HG02759 (cell line): ENCODE data around the gene ZNF556.
"Not testable (repeated sequence)": the region's sequence is repeated elsewhere in the genome, so short reads cannot be mapped to it uniquely, and the experiment has no call there.

Source experiments
- ATAC-seq: cut with Tn5 transposase; IDR thresholded peaks from one replicate; pipeline ENCODE4 v1.9.1; 2021; ENCODE audit warnings: mild to moderate bottlenecking, moderate library complexity; ENCODE audit not compliant: unreplicated experiment

ZNF556 gene

DNA sequence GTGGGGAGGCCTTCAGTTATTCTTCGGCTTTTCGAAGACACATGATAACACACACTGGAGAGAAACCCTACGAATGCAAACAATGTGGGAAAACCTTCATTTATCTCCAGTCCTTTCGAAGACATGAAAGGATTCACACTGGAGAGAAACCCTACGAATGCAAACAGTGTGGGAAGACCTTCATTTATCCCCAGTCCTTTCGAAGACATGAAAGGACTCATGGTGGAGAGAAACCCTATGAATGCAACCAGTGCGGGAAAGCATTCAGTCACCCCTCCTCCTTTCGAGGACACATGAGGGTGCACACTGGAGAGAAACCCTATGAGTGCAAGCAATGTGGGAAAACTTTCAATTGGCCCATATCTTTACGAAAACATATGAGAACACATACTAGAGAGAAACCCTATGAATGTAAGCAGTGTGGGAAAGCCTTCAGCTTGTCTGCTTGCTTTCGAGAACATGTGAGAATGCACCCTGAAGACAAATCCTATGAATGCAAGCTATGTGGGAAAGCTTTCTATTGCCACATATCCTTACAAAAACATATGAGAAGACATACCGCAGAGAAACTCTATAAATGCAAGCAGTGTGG, 14.0 kb upstream of the ZNF556 start:
- no peak for ATAC-seq

DNA sequence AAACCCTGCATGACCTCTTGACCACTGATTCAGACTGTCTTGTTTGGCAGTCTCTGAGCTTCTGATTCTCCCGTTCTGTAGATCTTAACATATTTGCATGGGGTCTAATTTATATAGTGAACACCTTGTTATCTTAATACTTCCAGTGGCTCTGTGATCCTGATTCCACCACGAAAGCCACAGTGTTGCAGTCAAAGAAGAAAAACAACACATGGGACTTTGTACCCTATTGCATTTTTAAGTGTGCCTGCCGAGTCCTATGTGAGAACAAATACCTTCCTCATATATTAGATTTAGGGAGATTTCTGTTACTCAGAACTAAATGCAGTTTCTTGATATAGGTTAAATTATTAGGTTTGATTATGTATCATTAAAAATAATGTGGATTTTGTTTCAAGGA, 12.3 kb upstream of the ZNF556 start:
- ATAC-seq, result no peak

DNA sequence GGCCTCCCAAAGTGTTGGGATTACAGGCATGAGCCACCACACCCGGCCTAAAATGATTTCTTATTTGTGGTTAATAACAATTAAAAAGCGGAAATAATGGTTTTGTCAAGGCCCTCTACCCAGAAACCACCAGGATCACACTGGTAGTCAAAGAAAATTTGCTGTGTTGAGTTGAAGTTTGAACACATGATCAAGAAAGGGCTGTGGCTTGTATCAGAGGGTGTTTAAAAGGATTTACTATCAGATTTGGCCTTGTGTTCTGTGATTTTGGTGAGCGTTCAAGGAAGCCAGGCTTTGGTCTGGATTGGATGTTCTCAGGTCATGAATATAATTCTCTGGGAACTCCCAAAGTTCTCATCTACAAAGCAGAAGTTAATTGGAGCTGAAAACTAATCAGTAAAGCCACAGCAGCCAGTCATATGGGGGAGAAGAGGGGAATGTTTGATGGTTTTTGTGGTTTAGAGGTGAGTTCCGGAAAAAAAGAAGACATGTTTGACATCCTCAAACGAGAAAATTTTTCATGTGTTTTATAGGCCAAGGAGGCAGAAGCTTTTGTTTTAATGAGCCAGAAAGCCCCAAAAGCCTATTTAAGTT, 10.6 kb upstream of the ZNF556 start:
- ATAC-seq, result no peak

DNA sequence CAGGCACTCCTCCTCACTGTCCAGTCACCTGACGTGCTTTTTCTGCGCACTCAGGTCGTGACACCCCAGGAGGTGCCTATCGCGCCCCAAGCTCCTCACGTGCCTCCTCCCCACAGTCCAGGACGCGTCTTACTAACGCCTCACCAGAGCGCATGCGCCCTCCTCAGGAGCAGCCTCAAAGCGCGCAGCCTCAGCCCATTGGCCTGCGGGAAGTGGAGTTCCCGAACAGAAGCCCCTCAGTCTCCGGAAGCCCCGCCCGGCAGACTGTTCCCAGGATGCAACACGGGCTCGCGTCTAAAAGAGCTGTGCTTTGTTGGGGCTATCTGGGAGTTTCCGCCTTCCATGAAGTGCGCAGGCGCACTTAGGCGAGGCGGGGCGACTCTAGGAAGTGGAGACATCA, 8.3 kb upstream of the ZNF556 start:
- ATAC-seq, result no peak

DNA sequence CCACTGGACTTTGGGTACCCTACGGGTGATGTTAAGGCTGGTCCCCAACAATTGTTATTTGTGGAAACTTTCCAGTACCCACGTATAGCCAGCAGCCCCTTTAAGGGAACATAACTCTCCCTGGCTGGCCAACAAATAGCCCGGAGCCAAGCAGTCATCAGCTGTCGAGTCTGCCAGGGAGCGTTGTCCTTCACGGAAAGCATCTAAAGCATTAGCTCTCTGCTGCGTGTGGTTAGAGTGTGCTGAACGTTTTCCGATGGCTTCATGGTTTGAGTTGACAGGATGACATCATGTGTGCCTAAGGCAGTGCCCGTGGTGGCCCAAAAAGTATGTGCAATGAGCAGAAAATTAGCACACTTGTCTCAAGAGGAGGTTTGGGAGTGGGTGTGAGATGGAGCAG, 3.3 kb upstream of the ZNF556 start:
- no peak for ATAC-seq

DNA sequence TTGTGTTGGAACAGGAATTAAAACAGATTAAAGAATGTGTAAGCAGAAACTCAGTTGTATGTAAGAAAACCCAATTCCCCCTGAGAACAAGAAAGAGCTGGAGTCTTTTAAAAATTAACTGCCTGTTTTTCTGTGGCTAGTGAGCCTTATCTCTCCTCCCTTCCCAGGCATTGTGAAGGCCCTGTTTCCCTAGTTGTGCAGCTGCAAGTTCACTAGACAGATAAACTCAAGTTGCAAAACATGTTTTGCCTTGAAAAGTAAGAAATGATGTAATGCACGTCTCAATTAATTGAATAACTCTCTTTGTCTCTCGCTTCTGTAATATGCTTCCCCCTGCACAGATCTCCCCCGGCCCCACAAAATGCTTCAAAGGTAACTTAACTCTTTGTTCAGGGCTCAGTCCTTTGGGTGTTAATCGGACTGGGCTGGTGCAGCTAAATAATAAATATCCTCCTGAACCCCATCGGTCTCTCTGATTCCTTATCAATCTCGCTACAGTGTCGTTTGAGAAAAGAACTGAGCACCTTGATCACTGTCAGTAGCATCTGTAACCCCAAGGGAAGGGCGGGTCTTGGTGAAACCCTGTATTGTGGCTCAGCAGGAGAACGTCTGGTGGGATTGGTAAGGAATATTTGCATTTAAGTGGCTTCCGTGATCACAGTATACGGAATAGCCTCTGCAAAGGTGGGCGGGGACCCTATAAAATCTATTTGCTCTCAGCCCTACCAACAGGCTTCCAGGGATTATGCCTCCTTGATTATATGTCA, 1.6 kb upstream of the ZNF556 start:
- ATAC-seq, result no peak

DNA sequence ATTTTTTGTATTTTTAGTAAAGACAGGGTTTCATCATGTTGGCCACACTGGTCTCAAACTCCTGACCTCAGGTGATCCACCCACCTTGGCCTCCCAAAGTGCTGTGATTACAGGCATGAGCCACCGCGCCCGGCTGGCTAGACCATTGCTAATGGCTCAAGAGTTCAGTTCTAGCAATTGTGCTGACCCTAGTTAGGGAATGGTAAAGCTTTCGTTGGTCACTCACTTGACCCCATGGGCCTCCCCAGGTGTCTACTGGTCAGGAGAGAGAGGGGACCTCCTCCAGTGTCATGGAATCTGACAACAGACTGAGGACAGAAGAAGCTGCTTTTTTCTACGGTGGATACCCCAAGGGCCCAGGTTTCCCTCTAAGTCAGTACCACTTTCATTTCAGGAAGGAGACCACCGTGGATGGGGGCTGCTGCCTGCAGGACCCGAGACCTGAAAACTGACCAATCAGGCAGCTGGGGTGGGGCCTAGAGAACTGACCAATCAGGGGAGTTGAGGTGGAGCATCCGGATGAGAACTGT, 575 bp upstream of the ZNF556 start:
- no peak for ATAC-seq

DNA sequence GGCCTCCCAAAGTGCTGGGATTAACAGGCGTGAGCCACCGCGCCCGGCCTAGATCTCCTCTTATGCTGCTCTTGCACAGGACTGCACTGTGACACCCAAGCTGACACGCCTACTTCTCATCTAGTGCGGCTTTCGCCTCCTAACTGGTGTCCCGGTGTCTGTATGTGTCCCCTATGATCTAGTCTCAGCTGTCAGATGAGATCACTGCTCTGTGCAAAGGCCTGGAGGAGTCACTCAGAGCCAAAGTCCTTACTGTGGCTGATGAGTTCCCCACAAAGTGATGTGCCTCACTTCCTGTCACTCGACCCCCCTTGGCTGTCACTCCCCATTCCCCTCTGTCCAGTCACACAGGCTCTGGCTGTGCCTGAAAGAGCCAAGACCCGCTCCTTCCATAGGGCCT, 2.5 kb downstream of the ZNF556 start:
- no peak for ATAC-seq

DNA sequence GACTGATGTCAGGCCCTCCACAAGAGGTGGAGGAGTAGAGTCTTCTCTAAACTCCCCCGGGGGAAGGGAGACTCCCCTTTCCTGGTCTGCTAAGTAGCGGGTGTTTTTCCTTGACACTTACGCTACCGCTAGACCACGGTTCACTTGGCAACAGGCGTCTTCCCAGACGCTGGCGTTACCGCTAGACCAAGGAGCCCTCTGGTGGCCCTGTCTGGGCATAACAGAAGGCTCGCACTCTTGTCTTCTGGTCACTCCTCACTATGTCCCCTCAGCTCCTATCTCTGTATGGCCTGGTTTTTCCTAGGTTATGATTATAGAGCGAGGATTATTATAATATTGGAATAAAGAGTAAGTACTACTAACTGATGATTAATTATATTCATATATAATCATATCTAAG, 5.0 kb downstream of the ZNF556 start:
- not testable (repeated sequence) for ATAC-seq

DNA sequence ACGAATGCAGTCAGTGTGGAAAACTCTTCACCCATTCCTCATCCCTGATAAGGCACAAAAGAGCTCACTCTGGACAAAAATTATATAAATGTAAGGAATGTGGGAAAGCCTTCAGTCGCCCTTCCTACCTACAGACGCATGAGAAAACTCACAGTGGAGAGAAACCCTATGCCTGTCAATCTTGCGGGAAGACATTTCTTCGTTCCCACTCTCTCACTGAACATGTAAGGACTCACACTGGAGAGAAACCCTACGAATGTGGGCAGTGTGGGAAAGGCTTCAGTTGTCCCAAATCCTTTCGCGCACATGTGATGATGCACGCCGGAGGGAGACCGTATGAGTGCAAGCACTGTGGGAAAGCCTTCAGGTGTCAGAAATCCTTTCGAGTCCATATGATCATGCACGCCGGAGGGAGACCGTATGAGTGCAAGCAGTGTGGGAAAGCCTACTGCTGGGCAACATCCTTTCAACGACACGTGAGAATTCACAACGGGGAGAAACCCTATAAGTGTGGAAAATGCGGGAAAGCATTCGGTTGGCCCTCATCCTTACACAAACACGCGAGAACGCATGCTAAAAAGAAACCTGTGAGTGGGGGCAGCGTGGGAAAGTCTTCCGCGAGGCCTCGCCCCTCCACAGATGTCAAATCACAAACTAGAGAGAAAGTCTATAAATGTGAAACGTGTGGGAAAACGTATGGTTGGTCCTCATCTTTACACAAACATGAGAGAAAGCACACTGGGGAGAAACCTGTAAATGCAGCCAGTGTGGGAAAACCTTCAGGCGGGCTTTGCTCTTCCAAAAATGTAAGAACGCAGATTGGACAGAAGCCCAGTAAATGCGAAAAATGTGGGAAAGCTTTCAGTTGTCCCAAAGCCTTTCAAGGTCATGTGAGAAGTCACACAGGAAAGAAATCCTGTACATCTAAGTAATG, 10.5 kb downstream of the ZNF556 start:
- no peak for ATAC-seq

DNA sequence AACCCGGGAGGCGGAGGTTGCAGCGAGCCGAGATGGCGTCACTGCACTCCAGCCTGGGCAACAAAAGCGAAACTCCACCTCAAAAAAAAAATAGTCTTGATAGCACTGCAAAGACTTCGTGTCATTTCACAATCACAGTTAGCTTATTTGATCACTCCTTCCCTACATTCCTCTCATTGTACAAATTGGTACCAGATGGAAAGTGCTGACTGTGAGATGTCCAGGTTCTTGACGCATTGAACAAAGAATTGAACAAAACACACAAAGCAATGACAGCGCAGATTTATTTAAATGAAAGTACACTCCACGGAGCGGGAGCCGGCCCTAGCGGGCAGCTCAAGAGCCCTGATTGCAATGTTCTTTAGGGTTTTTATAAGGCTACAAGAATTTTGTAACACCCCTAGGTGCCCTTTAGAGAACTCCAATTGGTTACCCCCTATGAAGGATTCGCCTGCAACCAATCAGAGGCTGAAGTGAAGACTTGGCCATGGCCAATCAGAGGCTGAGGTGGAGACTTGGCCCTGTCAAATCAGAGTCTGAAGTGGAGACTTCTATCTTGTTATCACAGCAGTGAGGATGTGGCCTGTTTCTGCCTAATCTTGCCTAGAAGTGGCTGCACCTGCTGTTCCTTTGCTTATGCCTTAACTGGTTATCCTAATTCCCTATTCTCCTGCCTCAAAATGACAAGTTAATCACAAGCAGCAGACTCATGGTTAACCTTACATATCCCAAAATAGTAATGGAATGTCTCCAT, 16.7 kb downstream of the ZNF556 start:
- no peak for ATAC-seq

DNA sequence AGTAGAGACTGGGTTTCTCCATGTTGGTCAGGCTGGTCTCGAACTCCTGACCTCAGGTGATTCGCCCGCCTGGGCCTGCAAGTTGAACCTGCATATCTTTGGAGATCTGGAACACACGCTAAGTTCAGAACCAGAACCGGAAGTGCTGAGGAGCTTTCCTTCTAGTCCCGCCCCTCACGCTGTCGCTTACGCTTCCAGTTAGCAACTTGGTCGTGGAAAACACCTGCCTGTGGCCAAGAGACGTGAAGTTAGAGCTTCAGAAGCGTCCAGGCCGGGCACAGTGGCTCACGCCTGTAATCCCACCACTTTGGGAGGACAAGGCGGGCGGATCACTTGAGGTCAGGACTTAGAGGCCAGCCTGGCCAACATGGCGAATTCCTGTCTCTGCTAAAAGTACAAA, 18.6 kb downstream of the ZNF556 start:
- ATAC-seq, result no peak

DNA sequence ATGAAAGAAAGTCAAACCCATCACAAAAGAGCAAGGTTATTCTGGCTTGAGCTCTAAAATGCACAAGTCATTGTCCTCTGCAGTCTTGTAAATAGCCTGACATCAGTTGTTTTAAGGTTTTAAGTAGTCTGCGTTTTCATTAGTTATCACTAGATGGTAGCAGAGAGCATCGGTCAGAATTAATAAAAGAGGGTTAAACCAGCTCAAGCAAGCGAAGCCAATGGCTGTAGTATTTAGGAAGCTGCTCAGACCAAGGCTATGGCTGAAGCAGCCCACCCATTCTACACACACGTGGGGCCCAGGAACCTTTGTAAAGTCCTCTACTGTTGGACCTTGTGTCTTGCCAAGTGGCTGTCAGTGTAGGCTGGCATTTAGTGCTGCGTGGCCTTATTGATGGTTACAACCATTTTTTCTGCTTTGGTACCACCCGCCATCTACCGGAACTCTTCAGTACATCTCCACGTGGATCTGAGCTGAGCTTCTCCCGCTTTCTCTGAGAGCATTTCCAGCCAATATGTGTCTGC, 20.3 kb downstream of the ZNF556 start:
- no peak for ATAC-seq

DNA sequence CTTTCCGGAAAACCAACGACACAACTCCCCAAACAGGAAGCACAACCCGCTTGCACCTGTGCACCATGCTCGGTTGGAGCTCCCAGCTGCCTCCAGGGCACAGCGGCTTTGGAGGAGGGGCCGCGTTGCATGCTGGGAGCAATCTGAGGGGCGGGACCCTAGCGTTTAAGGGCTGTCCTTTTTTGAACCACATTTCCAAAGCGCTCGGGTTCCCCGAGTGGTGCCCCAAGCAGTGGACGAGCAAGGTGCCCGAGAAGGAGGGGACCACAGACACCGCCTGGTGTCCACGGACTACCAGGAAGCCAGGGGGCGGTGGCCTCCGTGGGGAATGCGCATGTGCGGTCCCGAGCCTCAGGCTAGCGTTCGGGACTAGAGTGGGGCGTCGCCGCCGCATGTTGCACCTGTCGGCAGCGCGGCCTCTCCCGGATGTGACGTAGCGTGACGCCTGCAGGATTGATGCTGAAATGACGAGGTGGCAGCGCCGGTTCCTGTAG, 21.6 kb downstream of the ZNF556 start:
- no peak for ATAC-seq

DNA sequence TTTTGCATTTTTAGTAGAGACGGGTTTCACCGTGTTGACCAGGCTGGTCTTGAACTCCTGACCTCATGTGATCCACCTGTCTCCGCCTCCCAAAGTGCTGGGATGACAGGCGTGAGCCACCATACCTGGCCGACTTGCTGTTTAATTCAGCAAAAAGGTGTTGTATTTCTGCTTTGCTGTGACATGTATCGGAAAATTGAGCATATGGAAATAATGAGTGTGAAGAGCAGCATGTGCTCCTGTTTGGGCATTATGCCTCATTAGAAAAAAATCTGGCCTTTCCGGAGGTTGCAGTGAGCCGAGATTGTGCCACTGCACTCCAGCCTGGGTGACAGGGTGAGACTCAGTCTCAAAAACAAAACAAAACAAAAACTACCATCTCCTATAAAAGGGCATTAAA, 23.4 kb downstream of the ZNF556 start:
- not testable (repeated sequence) for ATAC-seq

DNA sequence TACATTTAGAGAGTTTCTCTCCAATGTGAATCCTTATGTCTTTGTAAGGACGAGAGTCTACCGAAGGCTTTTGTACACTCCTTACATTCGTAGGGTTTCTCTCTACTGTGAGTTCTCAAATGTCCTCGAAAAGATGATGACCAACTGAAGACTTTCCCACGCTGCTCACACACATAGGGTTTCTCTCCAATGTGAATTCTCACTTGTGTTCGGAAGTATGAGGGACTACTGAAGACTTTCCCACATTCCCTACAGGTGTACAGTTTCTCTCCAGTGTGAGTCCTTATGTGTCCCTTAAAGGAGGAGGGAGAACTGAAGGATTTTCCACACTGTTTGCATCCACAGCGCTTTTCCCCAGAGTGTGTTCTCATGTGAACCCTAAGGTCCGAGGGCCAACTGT, 29.6 kb downstream of the ZNF556 start:
- no peak for ATAC-seq

DNA sequence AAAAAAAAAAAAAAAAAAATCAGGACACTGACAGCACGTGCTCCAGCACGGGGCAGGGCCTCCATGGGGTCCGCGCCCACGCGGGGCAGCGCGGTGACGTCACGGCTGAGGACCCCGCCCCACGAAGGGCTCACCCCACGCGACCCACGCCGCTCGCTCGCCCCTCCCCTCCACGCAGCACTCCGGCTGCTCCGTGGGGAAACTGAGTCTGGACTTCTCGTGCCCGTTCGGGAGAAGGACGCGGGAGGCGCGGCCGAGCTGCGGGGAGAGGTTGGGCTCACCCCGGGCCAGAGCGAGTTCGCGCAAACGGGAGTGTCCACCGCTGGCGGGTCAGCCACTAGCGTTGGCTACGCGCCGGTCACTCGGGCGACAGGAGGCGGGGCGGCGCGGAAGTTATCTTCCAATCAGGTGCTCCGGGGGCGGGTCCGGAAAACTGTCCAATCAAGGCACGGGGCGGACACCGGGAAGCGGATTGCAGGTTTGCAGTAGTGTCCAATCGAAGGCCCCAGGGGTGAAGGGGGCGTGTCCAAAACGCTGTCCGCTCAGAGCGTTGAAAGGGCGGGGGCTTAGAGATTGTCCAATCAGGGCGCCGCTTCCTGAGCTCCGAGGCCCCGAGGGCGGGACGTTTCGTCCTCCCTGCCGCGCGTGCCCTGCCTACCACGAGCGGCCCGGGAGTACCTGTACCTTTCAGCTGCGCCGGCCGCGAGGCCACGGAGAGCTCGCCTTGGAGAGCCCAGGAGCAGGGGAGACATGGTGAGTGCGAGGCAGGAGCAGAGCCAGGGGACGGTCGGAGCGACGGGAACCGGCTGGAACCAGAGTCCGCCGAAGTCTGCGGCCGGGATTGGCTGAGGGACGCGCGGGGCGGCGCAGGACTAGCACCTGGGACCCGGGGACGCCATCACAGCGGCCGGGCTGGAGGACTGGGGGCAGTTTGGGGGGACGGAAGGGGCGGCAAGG, 33.4 kb downstream of the ZNF556 start, which contains the start of gene ZNF57:
Gene ZNF57 (plus strand): TSS at position 633 of the 957 bp plus-strand sequence. CDS start 118 bp downstream, at position 751.
- peak; percentile 93 for ATAC-seq

DNA sequence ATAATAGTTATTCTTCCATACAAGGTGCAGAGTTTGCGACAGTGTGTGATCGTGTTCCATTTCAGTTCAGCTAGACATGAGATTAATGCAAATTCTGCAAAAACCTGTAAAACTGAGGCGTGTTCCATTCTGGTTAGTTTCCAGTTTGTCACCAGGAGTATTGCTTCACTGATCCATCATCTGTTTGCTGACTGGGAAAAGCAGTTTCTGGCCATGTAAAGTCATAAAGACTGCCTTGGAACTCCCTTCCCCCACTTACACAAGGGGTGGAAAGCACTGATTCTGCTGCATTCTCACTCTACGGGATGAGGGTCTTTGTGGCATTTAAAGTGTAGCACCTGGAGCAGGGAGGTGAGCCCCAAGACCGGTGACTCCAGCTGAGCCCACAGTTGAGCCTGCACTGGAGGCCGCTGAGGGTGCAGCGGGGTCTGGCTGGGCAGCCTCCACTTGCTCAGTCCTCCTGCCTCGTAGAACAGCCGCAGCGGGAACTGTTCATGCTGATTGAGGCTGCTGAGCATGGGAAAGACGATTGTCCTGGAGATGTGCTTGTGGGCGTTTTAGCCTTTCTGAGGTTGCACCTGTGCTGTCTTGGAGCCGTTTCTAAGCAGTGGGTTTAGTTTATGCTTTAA, 35.6 kb downstream of the ZNF556 start:
- no peak for ATAC-seq
